ENCODE results near the gene RABGAP1. TPM values are rescaled to one million over a fixed set of nuclear protein-coding genes. Genes with fewer than 3 reads are reported as not detected.

RABGAP1 gene
- total RNA-seq, 2 donors from 2014 or later: 84.7 to 91.7 TPM

- H3K4me1 ChIP-seq (ENCODE audit: control insufficient read depth in 1 of 2, low read depth in 2 of 2): peaks cover 10 to 29% of the 10 kb centered on the region in 2 donors
- DNase-seq (ENCODE audit: low spot score): no peak
- ATAC-seq (ENCODE audit: insufficient number of reproducible peaks, low FRiP score, low read depth): no peak
- H3K27ac ChIP-seq: no peak overlapping the region
- no peak overlapping the region for H3K4me3 ChIP-seq
- H3K36me3 ChIP-seq: peaks cover 31% of the 10 kb centered on the region
- TF ChIP-seq CTCF (IDR thresholded peaks at IDR 0.05): no peak
- no peaks in the 10 kb centered on the region for H3K27me3 ChIP-seq (replicated peaks; ENCODE audit: insufficient read depth)
- H3K9me3 ChIP-seq: no peaks in the 10 kb centered on the region
Measured at GRCh38 chr9:123080444-123080843, 139.6 kb downstream of the RABGAP1 start.

- Histone ChIP-seq H3K36me3 (peaks cover 31% of the 10 kb centered on the region), H3K27me3 (replicated peaks; ENCODE audit: insufficient read depth) (no peaks in the 10 kb centered on the region), H3K4me3 (no peak overlapping the region), H3K4me1 (ENCODE audit: control insufficient read depth in 1 of 2, low read depth in 2 of 2) (peaks cover 4 to 18% of the 10 kb centered on the region in 2 donors), H3K27ac (no peak overlapping the region), H3K9me3 (no peaks in the 10 kb centered on the region)
- ATAC-seq (ENCODE audit: insufficient number of reproducible peaks, low FRiP score, low read depth) (no peak), DNase-seq (ENCODE audit: low spot score) (no peak)
- peak; percentile 64 for TF ChIP-seq CTCF (IDR thresholded peaks at IDR 0.05)
Measured at GRCh38 chr9:123081824-123082223, 141.0 kb downstream of the RABGAP1 start.

- Histone ChIP-seq H3K36me3 (peaks cover 33% of the 10 kb centered on the region), H3K4me1 (ENCODE audit: control insufficient read depth in 1 of 2, low read depth in 2 of 2) (peaks cover 0 to 4% of the 10 kb centered on the region in 2 donors), H3K9me3 (no peaks in the 10 kb centered on the region), H3K4me3 (no peak overlapping the region), H3K27me3 (replicated peaks; ENCODE audit: insufficient read depth) (no peaks in the 10 kb centered on the region), H3K27ac (no peak overlapping the region)
- DNase-seq (ENCODE audit: low spot score): no peak
- ATAC-seq (ENCODE audit: insufficient number of reproducible peaks, low FRiP score, low read depth): no peak
- TF ChIP-seq CTCF (IDR thresholded peaks at IDR 0.05): no peak
Measured at GRCh38 chr9:123083680-123084079, 142.9 kb downstream of the RABGAP1 start.

- DNase-seq (ENCODE audit: low spot score) (no peak), ATAC-seq (ENCODE audit: insufficient number of reproducible peaks, low FRiP score, low read depth) (no peak)
- Histone ChIP-seq H3K9me3 (no peaks in the 10 kb centered on the region), H3K27ac (no peak overlapping the region), H3K27me3 (replicated peaks; ENCODE audit: insufficient read depth) (no peaks in the 10 kb centered on the region), H3K4me1 (ENCODE audit: control insufficient read depth in 1 of 2, low read depth in 2 of 2) (peaks cover 0 to 7% of the 10 kb centered on the region in 2 donors), H3K36me3 (peaks cover 30% of the 10 kb centered on the region), H3K4me3 (no peak overlapping the region)
- TF ChIP-seq CTCF (IDR thresholded peaks at IDR 0.05): no peak
Measured at GRCh38 chr9:123084256-123084655, 143.4 kb downstream of the RABGAP1 start.

- Histone ChIP-seq H3K27ac (no peak overlapping the region), H3K4me1 (ENCODE audit: control insufficient read depth in 1 of 2, low read depth in 2 of 2) (peaks cover 0 to 13% of the 10 kb centered on the region in 2 donors), H3K36me3 (peaks cover 36% of the 10 kb centered on the region), H3K4me3 (no peak overlapping the region), H3K27me3 (replicated peaks; ENCODE audit: insufficient read depth) (no peaks in the 10 kb centered on the region), H3K9me3 (no peaks in the 10 kb centered on the region)
- DNase-seq (ENCODE audit: low spot score) (no peak), ATAC-seq (ENCODE audit: insufficient number of reproducible peaks, low FRiP score, low read depth) (no peak)
- no peak for TF ChIP-seq CTCF (IDR thresholded peaks at IDR 0.05)
Measured at GRCh38 chr9:123085916-123086315, 145.1 kb downstream of the RABGAP1 start.

Data from thoracic aorta (tissue), 2 donors.